DMS114 treated with DMSO at 0.1 percent for 48 hours (cell line): Measurements from ENCODE around the gene CCR5AS.
A peak's percentile ranks its signal among the peaks of the same experiment; 100 is the strongest.

Source experiments
- DNase-seq: peaks from one replicate; lab custom pipeline; 2025; ENCODE audit not compliant: unreplicated experiment; lab: John Stamatoyannopoulos, UW

CCR5AS gene

DNA sequence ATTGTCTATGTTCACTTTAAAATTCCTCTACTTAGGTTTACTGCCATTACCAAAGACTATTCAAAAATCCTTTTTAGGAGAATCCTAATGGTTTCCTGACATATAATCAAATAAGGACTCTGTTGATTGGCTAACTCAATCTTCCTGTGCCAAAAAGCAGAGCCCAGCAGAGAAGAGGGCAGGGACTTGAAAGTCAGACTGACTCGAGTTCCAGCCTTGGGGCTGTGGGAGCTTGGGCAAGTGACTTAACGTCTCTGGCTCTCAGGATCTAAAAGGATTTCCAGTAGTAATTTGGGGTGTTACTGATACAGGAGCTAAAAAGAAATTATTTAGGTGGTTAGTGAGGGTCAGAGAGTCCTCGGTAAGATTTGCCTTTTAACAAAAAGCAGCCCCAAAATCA is 25.2 kb downstream of the CCR5AS start:
- no peak for DNase-seq

DNA sequence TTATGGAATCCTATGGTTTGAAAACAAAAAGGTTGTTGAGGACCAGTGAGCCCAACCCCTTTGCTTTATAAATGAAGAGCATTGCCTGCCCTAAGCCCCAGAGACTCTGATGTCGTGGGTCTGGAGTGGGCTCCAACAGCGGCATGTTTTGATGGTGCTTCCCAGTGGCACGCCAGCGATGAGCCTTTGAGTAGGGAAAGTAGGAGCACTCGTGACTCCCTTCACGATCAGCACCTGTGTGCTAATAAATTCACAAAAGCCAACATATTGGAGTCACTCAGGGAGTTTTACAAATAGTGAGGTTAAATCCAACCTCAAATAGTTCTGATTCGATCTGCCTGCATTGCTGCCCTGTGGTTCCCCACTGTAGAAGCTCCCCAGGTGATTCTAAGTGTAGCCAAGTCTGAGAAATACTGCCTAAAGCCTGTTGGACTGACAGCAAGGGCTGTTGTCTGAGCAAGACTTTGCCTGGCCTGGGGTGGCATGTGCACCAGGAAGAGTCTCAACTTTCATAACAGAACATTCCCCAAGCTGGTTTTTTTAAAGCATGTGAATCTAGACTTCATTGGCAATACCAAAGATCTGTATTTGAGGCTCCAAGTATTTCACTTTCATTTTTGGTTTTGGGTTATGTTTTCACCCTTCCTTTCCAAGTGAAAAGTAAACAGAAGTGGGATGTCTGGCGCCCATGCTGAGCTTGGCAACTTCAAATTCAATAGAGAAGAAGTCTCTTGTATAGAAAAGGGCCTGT is 26.2 kb downstream of the CCR5AS start:
- DNase-seq, result no peak

DNA sequence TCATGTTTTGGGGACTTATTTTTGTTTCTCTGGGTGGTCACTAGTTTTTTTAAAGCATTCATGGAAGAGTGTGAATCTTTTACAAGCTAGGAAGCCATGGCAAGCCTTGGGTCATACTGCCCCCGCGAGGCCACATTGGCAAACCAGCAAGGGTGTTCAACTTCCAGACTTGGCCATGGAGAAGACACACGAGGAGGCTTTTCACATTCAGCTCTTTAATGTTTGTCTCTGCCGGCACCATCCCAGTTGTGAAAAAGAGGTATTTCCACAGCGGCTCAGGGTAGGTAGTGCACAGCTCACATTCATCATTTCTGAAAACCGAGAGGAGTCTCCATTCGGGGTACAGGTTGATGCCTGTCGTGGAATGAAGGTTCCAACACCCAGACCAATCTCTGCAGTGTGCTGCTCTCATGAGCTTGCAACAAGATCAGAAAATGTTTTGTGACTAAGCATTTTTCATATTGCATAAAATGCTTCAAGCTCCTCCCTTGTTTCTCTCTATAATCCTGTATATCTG is 28.4 kb downstream of the CCR5AS start:
- peak; percentile 45 for DNase-seq

DNA sequence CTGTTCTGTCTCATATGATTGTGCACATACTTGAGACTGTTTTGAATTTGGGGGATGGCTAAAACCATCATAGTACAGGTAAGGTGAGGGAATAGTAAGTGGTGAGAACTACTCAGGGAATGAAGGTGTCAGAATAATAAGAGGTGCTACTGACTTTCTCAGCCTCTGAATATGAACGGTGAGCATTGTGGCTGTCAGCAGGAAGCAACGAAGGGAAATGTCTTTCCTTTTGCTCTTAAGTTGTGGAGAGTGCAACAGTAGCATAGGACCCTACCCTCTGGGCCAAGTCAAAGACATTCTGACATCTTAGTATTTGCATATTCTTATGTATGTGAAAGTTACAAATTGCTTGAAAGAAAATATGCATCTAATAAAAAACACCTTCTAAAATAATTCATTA is 31.1 kb downstream of the CCR5AS start:
- no peak for DNase-seq

DNA sequence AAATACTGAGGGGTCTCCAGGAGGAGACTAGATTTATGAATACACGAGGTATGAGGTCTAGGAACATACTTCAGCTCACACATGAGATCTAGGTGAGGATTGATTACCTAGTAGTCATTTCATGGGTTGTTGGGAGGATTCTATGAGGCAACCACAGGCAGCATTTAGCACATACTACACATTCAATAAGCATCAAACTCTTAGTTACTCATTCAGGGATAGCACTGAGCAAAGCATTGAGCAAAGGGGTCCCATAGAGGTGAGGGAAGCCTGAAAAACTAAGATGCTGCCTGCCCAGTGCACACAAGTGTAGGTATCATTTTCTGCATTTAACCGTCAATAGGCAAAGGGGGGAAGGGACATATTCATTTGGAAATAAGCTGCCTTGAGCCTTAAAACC is 31.6 kb downstream of the CCR5AS start:
- DNase-seq, result no peak

DNA sequence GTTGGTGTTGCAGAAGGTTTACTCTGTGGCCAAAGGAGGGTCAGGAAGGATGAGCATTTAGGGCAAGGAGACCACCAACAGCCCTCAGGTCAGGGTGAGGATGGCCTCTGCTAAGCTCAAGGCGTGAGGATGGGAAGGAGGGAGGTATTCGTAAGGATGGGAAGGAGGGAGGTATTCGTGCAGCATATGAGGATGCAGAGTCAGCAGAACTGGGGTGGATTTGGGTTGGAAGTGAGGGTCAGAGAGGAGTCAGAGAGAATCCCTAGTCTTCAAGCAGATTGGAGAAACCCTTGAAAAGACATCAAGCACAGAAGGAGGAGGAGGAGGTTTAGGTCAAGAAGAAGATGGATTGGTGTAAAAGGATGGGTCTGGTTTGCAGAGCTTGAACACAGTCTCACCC is 32.1 kb downstream of the CCR5AS start:
- no peak for DNase-seq

DNA sequence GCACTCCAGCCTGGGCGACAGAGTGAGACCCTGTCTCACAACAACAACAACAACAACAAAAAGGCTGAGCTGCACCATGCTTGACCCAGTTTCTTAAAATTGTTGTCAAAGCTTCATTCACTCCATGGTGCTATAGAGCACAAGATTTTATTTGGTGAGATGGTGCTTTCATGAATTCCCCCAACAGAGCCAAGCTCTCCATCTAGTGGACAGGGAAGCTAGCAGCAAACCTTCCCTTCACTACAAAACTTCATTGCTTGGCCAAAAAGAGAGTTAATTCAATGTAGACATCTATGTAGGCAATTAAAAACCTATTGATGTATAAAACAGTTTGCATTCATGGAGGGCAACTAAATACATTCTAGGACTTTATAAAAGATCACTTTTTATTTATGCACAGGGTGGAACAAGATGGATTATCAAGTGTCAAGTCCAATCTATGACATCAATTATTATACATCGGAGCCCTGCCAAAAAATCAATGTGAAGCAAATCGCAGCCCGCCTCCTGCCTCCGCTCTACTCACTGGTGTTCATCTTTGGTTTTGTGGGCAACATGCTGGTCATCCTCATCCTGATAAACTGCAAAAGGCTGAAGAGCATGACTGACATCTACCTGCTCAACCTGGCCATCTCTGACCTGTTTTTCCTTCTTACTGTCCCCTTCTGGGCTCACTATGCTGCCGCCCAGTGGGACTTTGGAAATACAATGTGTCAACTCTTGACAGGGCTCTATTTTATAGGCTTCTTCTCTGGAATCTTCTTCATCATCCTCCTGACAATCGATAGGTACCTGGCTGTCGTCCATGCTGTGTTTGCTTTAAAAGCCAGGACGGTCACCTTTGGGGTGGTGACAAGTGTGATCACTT is 34.1 kb downstream of the CCR5AS start:
- DNase-seq, result peak; percentile 18

DNA sequence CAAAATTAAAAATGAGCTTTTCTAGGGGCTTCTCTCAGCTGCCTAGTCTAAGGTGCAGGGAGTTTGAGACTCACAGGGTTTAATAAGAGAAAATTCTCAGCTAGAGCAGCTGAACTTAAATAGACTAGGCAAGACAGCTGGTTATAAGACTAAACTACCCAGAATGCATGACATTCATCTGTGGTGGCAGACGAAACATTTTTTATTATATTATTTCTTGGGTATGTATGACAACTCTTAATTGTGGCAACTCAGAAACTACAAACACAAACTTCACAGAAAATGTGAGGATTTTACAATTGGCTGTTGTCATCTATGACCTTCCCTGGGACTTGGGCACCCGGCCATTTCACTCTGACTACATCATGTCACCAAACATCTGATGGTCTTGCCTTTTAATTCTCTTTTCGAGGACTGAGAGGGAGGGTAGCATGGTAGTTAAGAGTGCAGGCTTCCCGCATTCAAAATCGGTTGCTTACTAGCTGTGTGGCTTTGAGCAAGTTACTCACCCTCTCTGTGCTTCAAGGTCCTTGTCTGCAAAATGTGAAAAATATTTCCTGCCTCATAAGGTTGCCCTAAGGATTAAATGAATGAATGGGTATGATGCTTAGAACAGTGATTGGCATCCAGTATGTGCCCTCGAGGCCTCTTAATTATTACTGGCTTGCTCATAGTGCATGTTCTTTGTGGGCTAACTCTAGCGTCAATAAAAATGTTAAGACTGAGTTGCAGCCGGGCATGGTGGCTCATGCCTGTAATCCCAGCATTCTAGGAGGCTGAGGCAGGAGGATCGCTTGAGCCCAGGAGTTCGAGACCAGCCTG is 35.1 kb downstream of the CCR5AS start:
- no peak for DNase-seq

DNA sequence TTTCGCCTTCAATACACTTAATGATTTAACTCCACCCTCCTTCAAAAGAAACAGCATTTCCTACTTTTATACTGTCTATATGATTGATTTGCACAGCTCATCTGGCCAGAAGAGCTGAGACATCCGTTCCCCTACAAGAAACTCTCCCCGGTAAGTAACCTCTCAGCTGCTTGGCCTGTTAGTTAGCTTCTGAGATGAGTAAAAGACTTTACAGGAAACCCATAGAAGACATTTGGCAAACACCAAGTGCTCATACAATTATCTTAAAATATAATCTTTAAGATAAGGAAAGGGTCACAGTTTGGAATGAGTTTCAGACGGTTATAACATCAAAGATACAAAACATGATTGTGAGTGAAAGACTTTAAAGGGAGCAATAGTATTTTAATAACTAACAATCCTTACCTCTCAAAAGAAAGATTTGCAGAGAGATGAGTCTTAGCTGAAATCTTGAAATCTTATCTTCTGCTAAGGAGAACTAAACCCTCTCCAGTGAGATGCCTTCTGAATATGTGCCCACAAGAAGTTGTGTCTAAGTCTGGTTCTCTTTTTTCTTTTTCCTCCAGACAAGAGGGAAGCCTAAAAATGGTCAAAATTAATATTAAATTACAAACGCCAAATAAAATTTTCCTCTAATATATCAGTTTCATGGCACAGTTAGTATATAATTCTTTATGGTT is 35.9 kb downstream of the CCR5AS start, which contains the start of gene CCR5:
Gene CCR5, plus strand, starts transcription at position 108 of the 680 bp plus-strand sequence. CDS start 1,957 bp downstream, outside the sequence.
- DNase-seq, result no peak

DNA sequence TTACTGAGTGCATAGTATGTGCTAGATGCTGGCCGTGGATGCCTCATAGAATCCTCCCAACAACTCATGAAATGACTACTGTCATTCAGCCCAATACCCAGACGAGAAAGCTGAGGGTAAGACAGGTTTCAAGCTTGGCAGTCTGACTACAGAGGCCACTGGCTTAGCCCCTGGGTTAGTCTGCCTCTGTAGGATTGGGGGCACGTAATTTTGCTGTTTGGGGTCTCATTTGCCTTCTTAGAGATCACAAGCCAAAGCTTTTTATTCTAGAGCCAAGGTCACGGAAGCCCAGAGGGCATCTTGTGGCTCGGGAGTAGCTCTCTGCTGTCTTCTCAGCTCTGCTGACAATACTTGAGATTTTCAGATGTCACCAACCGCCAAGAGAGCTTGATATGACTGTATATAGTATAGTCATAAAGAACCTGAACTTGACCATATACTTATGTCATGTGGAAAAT is 37.2 kb downstream of the CCR5AS start:
- DNase-seq, result no peak

DNA sequence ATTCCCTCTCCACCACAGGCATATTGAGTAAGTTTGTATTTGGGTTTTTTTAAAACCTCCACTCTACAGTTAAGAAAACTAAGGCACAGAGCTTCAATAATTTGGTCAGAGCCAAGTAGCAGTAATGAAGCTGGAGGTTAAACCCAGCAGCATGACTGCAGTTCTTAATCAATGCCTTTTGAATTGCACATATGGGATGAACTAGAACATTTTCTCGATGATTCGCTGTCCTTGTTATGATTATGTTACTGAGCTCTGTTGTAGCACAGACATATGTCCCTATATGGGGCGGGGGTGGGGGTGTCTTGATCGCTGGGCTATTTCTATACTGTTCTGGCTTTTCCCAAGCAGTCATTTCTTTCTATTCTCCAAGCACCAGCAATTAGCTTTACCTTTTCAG is 37.7 kb downstream of the CCR5AS start:
- DNase-seq, result no peak

DNA sequence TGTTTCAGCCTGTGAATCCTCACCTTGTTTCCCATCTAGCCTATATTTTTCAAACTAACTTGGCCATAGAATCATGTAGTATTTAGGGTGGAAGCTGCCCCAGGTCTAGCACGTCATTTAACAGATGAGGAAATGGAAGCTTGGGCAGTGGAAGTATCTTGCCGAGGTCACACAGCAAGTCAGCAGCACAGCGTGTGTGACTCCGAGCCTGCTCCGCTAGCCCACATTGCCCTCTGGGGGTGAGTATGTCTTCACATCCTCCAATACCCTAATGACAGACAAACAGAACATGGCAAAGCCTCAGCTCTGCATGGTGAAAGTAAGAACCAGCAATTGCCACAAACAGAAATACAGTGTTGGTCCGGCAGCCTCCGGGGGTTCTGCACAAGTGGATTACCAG is 38.3 kb downstream of the CCR5AS start:
- DNase-seq, result no peak

DNA sequence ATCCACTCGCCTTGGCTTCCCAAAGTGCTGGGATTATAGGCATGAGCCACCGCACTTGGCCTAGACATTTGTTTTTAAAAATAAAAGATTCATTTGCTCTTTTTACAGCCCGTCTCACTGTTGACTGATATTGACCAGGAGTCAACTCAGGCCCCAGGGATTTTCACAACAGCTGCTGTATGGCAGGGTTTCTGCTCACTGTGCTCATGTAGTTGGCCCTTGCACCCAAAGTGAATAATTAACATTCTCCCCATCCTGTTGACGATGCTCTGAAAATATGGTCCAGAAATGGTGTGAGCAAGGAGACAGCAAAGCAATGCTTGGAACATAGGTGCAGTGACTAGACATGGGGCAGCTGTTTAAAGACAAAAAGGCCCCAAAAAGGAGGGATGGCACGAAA is 39.1 kb downstream of the CCR5AS start:
- no peak for DNase-seq

DNA sequence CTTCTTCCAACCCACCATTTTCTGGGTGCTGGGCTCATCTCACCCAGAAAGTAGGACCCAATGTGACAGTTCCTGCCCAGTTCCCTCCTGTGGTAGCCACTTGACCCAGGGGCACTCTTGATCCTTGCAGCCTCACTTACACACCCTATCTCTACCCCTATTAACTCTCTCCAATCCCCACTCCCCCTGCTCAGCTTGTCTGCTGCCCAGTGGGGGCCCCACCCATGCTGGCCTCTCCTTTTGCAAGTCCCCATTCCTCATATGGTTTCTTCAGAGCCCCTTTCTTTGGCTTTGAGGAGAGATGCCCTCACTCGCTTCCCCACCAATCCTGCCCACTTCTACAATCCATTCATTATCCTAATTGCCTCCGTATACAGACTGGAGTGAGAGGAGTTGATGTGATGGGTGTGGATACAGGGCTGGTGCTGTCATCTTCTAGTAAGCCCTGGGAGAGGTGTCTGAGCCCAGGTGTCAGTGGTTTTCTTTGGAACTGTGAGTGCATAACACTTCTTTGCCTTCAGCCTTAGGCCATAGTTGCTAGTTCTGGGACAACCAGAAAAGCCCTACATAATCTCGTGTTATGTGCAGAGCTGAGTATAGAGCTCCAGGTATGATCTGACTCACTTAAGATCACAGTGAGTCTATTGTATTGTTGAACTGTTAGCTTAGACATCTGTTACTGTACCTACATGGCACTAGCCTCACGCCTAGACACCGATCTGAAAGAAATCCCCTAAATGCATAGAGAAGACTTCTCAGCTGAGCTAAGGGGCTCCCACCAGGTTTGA is 40.9 kb downstream of the CCR5AS start:
- DNase-seq, result no peak

DNA sequence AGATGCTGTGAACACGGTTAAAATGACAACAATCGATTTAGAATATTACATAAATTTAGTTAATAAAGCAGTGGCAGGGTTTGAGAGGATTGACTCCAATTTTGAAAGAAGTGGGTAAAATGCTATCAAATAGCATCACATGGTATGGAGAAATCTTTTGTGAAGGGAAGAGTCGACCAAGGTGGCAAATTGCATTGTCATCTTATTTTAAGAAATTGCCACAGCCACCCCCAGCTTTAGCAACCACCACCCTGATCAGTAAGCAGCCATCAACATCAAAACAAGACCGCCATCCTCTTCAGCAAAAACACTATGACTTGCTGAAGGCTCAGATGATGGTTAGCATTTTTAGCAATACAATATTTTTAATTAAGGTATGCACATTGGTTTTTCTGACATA is 41.8 kb downstream of the CCR5AS start:
- no peak for DNase-seq

DNA sequence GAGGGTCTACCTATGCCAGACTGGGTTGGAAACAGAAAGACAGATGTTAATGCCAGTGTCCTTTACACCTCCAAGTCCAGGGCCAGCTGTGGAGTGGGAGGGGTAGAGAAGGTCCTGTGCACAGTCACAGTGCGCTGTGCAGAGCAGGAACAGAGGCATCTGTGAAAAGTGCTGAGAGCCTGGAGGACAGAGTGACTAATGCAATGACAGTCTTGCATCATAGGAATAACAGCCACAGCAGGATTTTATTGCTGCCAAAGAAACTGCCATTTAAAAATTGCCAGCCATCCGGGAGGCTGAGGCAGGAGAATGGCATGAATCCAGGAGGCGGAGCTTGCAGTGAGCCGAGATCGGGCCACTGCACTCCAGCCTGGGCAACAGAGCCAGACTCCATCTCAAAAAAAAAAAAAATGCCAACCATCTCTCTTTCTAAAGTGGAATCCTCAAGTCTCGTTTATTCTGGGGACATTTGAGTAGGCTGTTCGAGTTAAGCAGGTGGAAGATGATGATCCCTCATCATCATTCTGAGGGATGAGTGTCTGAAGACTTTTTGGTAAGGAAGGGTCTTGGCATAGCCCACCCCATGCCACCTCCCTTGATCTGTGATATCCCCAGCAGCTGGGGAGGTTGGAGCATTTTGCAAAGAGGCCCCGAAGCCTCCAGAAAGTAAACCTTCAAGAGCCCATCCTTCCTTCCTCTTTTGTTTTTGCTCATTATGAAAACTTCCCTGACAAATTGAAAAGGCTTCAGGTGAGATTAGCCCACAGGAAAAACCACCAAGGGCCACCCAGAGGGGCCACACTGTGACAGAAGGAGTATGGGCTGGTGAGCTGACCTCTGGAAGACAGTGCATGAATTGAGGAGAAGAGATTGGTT is 45.2 kb downstream of the CCR5AS start:
- DNase-seq, result no peak

DNA sequence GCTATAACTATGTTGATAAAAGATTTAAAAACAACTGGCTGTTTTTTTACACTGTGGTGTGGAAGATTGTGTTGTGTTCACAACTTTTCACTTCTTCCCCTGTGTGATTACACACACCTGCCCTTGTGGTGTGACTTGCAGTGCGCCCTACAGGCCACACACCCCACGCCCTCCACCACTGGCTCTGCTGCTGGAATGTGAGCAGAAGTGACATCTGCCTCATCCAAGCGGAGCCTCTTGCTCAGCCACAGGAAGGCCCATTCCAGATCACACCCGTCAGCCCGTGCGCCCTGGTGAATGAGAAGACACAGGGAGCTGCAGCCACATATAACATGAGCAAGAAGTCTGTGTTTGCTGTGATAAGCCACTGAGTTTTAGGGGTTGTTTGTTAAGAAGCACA is 46.0 kb downstream of the CCR5AS start:
- no peak for DNase-seq

DNA sequence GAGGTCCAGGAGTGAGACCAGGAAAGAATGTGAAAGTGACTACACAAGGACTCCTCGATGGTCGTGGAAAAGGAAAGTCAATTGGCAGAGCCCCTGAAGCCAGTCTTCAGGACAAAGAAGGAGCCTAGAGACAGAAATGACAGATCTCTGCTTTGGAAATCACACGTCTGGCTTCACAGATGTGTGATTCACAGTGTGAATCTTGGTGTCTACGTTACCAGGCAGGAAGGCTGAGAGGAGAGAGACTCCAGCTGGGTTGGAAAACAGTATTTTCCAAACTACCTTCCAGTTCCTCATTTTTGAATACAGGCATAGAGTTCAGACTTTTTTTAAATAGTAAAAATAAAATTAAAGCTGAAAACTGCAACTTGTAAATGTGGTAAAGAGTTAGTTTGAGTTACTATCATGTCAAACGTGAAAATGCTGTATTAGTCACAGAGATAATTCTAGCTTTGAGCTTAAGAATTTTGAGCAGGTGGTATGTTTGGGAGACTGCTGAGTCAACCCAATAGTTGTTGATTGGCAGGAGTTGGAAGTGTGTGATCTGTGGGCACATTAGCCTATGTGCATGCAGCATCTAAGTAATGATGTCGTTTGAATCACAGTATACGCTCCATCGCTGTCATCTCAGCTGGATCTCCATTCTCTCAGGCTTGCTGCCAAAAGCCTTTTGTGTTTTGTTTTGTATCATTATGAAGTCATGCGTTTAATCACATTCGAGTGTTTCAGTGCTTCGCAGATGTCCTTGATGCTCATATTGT is 47.0 kb downstream of the CCR5AS start:
- DNase-seq, result no peak
